Activated CD8-positive, alpha-beta T cell treated with anti-CD3 and anti-CD28 coated beads, Interleukin-2, amount 10 ng/mL, durations not matched to agents 7 days and 5 days (primary cell): ENCODE results near the gene GCH1. TPM values are rescaled to one million over a fixed set of nuclear protein-coding genes. Genes with fewer than 3 reads are reported as not detected.
A peak's percentile ranks its signal among the peaks of the same experiment; 100 is the strongest.

Source experiments
- ATAC-seq: fragments of 150-1000 bp; cut with Tn5 transposase; one replicate; pipeline ENCODE4 v1.10.0; 2021; ENCODE audit warnings: moderate library complexity
- CTCF ChIA-PET: fragments of 350-600 bp; sonication (Branson Sonifier 250); formaldehyde crosslinking; loops from one replicate; lab custom pipeline; 2021; ENCODE audit warnings: antibody characterized with exemption; lab: Charles Lee
- POLR2A ChIA-PET: fragments of 350-600 bp; sonication (Branson Sonifier 250); formaldehyde crosslinking; loops from one replicate; lab custom pipeline; 2021; ENCODE audit warnings: antibody characterized with exemption; lab: Charles Lee
- DNase-seq: peaks from one replicate; pipeline ENCODE4 v3.0.0-alpha.2; 2020
- H3K27ac Mint-ChIP-seq: one replicate; pipeline ENCODE4 v1.8.0; 2021; ENCODE audit warnings: mild to moderate bottlenecking, mixed read lengths
- H3K27me3 Mint-ChIP-seq: one replicate; pipeline ENCODE4 v1.8.0; 2021; ENCODE audit warnings: low read depth, mixed read lengths
- H3K36me3 Mint-ChIP-seq: one replicate; pipeline ENCODE4 v1.8.0; 2021; ENCODE audit warnings: low read depth, mixed read lengths
- H3K4me1 Mint-ChIP-seq: one replicate; pipeline ENCODE4 v1.8.0; 2021; ENCODE audit warnings: low read depth, mixed read lengths
- H3K4me3 Mint-ChIP-seq: one replicate; pipeline ENCODE4 v1.8.0; 2021; ENCODE audit warnings: mild to moderate bottlenecking, mixed read lengths
- H3K9me3 Mint-ChIP-seq: one replicate; pipeline ENCODE4 v1.8.0; 2022; ENCODE audit warnings: mixed read lengths; ENCODE audit not compliant: insufficient read depth
- total RNA-seq, 2 experiments: library from RNA; stranded (reverse); gene quantifications; one replicate each; pipeline ENCODE4 v1.2.3, GENCODE V29; 2021

The GCH1 gene
- total RNA-seq, 2 experiments from 2014 or later: 51.4 to 52.3 TPM

DNA sequence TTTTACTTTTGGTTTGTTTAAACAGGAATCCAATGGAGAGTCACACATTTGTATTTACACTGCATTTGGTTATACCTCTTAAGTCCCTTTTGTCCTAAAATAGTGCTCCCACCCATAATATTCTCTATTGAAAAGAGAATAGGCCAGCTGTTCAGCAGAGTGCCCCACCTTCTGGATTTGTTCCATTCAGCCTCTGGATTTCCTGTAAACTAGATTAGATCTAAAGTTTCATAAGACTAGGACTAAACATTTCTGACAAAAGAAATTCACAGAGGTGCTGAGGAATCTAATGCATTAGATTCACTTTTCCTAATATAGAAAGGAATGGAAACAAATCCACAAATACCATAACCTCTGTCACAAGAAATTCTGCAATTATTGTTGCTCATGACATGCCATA is 38.1 kb downstream of the GCH1 start:
- H3K36me3 Mint-ChIP-seq: peaks cover 14% of the 10 kb centered on the region
- ChIA-PET POLR2A (no interaction called here), CTCF (no interaction called here)
- no peak for ATAC-seq
- H3K27me3 Mint-ChIP-seq: no peaks in the 10 kb centered on the region
- no peaks in the 10 kb centered on the region for H3K9me3 Mint-ChIP-seq
- no peak for DNase-seq
- H3K27ac Mint-ChIP-seq: no peak overlapping the region
- H3K4me3 Mint-ChIP-seq: no peak overlapping the region
- peaks cover 11% of the 10 kb centered on the region for H3K4me1 Mint-ChIP-seq

DNA sequence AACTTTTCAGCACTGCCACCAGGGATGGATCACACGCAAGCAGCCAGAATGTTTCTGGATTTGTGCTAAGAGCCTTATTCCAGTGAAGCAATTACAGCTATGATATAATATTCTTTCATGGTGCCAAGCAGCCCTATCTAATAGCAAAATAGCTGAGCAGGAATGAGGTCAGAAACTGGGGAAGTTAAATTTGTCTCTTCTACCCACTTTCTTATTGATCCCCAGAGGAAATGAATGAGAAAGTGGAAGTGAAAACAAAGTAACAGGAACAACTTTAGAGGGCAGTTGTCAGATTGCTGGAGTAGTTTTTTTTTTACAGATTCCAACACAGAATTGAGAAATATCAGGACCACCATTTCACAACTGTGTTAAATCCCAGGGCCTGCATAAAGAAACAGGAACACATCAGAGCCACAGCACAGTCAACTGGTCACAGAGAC is 44.8 kb downstream of the GCH1 start:
- H3K9me3 Mint-ChIP-seq: no peaks in the 10 kb centered on the region
- no peak for DNase-seq
- ATAC-seq: no peak
- ChIA-PET CTCF (no interaction called here), POLR2A (no interaction called here)
- no peak overlapping the region for H3K27ac Mint-ChIP-seq
- H3K4me1 Mint-ChIP-seq: peaks cover 28% of the 10 kb centered on the region
- H3K36me3 Mint-ChIP-seq: peaks cover 35% of the 10 kb centered on the region
- no peak overlapping the region for H3K4me3 Mint-ChIP-seq
- H3K27me3 Mint-ChIP-seq: no peaks in the 10 kb centered on the region

DNA sequence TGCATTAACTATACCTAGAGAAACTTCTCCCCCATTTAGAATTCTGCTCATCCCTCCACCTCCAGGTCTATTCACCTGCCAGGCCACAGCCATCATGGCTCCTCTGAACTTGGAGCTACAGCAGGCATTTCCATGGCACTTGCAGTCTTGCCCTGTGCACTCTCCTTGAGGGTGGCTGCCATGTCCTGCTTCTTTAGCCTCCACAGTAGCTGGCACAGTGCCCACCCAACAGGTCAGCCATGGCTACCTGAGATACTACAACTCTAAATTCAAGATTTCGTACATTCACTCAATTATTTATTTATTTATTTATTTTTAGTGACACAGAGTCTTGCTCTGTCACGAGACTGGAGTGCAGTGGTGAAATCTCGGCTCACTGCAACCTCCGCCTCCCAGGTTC is 46.5 kb downstream of the GCH1 start:
- Mint-ChIP-seq H3K27ac (no peak overlapping the region), H3K4me3 (no peak overlapping the region), H3K36me3 (peaks cover 37% of the 10 kb centered on the region), H3K9me3 (no peaks in the 10 kb centered on the region), H3K4me1 (peaks cover 30% of the 10 kb centered on the region), H3K27me3 (no peaks in the 10 kb centered on the region)
- ChIA-PET CTCF (no interaction called here), POLR2A (interaction anchor here (0.6 kb wide), 1 partner anchor 1251 kb away, joined by 3 read pairs; no protein-coding TSS in a partner anchor)
- DNase-seq (no peak), ATAC-seq (no peak)

DNA sequence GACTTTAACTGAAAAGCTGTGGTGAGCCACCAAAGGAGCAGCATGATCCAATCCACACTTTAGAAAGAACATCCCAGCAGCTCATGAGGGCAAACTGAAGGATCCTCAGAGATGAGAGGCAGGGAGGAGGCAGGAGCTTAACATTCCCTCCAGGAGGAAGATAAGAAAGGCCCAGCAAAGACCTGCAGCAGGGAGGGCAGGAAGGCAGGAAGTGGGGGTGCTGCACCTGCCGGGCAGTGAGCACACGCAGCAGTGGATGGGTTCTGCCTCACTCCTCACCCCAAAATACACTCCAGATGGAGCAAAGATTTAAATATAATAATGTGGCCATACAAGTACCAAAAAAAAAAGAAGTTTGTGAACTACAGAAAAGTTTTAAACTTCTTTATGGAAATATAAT is 48.4 kb downstream of the GCH1 start:
- Mint-ChIP-seq H3K36me3 (peaks cover 36% of the 10 kb centered on the region), H3K27ac (peak overlapping the region; percentile 64), H3K27me3 (no peaks in the 10 kb centered on the region), H3K9me3 (no peaks in the 10 kb centered on the region), H3K4me1 (peaks cover 27% of the 10 kb centered on the region), H3K4me3 (no peak overlapping the region)
- ATAC-seq: peak; percentile 53
- ChIA-PET POLR2A (no interaction called here), CTCF (interaction anchor here (1.2 to 1.9 kb wide), 3 partner anchors 9 to 49 kb away, joined by 3 to 6 read pairs (median 3); partner anchors contain the start of gene GCH1)
- DNase-seq: no peak

DNA sequence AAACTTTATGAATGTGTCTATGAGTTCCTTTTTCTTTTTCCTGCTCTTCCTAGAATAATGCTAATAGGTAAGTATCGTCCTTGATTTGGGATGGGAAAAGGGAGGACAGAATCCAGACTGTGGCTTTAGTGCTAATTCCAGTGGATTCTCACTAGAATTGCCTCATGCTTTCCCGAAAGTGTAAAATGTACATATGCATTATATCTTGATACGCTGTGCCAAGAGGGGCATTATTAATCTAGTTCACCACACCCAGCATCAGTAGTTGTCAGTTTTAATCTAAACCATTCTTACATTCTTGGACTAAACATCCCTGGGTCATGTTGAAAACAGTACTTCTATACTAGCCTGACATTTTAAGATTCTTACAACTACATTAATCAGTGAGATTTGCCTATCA is 49.3 kb downstream of the GCH1 start:
- Mint-ChIP-seq H3K4me1 (peaks cover 20% of the 10 kb centered on the region), H3K4me3 (no peak overlapping the region), H3K27ac (no peak overlapping the region), H3K27me3 (no peaks in the 10 kb centered on the region), H3K36me3 (peaks cover 29% of the 10 kb centered on the region), H3K9me3 (no peaks in the 10 kb centered on the region)
- DNase-seq (no peak), ATAC-seq (no peak)
- POLR2A ChIA-PET: no interaction called here
- CTCF ChIA-PET: interaction anchor here (1.4 to 1.9 kb wide), 2 partner anchors 8 to 50 kb away, joined by 3 to 6 read pairs; partner anchors contain the start of gene GCH1

DNA sequence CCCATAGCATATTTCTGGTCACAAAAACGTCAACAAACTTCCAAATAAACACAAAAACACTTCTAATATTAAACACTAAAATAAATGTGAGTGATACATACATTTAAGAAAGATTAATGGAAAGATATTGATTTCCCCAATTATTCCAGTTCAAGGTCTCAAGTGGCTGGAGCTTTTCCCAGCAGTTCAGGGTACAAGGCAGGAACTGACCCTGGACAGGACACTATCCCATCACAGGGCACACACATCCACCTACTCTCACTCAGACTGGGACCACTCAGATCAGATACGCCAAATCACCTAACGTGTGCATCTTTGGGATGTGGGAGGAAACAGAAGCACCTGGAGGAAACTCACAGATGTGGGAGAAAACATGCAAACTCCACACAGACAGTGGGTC is 50.4 kb downstream of the GCH1 start:
- no peak for DNase-seq
- Mint-ChIP-seq H3K36me3 (peaks cover 23% of the 10 kb centered on the region), H3K27ac (no peak overlapping the region), H3K27me3 (no peaks in the 10 kb centered on the region), H3K9me3 (no peaks in the 10 kb centered on the region), H3K4me3 (no peak overlapping the region), H3K4me1 (peaks cover 11% of the 10 kb centered on the region)
- CTCF ChIA-PET: no interaction called here
- ATAC-seq: no peak
- POLR2A ChIA-PET: no interaction called here

DNA sequence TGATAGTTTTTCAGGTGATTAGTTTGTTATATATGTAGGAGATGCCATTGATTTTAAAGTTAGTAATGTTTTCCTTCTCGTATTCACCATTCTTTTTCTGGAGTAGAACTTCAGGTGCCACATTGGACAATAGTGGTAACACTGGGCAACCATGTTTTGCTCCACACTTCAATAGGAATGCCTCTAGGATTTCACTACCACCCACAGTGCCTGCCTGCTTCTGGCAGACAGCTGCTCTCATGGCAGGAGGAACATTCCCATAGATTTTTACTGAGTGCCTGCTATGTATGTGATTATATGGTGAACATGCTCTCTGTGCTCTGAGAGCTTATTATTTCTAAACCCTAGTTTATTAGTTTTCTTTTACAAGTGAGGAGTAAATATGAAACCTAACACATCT is 53.7 kb downstream of the GCH1 start:
- no peaks in the 10 kb centered on the region for H3K9me3 Mint-ChIP-seq
- ChIA-PET CTCF (interaction anchor here (0.6 kb wide), 1 partner anchor 32 kb away, joined by 3 read pairs; no protein-coding TSS in a partner anchor), POLR2A (no interaction called here)
- no peak overlapping the region for H3K4me3 Mint-ChIP-seq
- ATAC-seq (no peak), DNase-seq (no peak)
- H3K36me3 Mint-ChIP-seq: peaks cover 32% of the 10 kb centered on the region
- H3K27me3 Mint-ChIP-seq: no peaks in the 10 kb centered on the region
- H3K4me1 Mint-ChIP-seq: peaks cover 3% of the 10 kb centered on the region
- no peak overlapping the region for H3K27ac Mint-ChIP-seq

DNA sequence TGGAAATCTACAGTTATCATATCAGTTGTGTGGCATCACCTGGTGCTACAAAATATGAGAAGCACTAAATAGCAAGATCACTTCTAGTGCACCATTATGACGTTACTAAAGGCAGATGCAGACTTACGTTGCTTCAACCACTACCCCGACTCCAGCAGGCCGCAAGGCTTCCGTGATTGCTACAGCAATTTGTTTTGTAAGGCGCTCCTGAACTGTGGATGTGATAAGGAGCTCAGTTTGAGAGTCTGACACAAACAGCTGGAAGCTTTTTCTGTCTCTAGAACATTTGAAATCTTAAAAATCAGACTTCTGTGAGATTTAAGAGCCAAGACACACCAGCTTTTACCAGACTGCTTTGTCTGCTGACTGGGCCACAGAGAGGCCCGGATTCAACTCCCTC is 57.0 kb downstream of the GCH1 start:
- CTCF ChIA-PET: interaction anchor here (1.0 to 1.1 kb wide), 2 partner anchors 8 to 20 kb away, joined by 3 read pairs; no protein-coding TSS in a partner anchor
- Mint-ChIP-seq H3K27ac (no peak overlapping the region), H3K4me3 (no peak overlapping the region), H3K9me3 (no peaks in the 10 kb centered on the region), H3K36me3 (peaks cover 35% of the 10 kb centered on the region), H3K4me1 (no peaks in the 10 kb centered on the region), H3K27me3 (no peaks in the 10 kb centered on the region)
- POLR2A ChIA-PET: no interaction called here
- DNase-seq: no peak
- no peak for ATAC-seq

DNA sequence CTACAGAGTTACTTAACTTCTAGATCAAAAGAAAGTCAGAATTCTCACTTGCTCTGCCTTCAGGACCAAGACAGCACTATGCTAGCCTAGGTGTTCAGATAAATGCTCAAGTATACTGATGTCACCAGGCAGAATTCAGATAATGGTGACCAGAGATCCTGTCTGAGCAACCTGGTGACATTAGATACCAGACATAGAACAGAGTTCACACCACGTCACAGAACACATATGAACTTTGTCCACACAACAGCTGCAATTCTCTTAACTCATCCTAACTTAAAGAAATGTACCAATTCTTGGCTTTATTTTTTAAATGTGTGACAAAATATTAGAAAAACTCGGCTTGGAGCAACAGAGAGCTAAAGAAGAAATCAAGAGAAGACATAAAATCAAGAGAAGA is 58.1 kb downstream of the GCH1 start:
- CTCF ChIA-PET: interaction anchor here (0.6 to 1.0 kb wide), 2 partner anchors 10 to 182 kb away, joined by 3 read pairs; no protein-coding TSS in a partner anchor

DNA sequence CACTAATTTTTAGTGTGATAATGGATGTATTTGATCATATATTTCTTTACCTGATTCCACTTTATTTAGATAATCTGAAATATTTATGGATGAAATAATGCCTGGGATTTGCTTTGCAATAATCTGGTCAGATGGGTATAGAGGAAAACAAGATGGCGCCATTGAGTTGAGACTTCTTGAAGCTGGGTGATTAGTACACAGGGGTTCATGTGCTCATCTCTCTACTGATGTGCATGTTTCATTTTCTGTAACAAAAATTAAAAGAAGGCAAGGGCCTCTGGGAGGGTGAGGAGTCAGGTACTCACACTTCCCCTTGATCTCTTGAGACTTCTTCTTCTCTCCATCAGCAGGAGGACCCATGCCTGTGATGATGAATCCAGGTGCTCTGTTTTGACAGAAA is 61.8 kb downstream of the GCH1 start:
- CTCF ChIA-PET: interaction anchor here (1.1 to 1.5 kb wide), 2 partner anchors 41 to 61 kb away, joined by 3 to 5 read pairs; no protein-coding TSS in a partner anchor

More for the DNA sequence above, 58.1 kb downstream of the GCH1 start:
- Mint-ChIP-seq H3K9me3 (no peaks in the 10 kb centered on the region), H3K27ac (no peak overlapping the region), H3K4me3 (no peak overlapping the region), H3K36me3 (peaks cover 44% of the 10 kb centered on the region), H3K27me3 (no peaks in the 10 kb centered on the region), H3K4me1 (no peaks in the 10 kb centered on the region)
- POLR2A ChIA-PET: no interaction called here
- no peak for DNase-seq
- ATAC-seq: no peak

DNA sequence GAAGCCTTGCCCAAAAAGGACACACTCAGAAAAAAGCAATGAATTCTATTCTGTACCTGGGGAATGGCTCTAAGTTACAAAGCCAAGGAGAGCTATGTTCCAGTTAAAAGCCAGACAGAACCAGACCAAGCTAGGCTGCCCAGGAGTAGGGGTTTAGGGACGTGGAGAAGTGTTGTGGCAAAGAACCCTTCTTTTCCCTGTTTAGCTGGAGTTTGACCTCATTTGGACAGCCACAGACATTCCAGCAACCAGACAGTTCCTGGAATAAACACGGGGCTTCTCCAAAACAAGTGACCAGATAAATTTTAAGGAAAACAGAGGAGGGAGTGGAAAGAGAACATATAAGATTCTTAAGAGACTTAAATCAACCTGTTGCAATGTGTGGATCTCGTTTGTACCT is 62.3 kb downstream of the GCH1 start:
- peaks cover 46% of the 10 kb centered on the region for H3K36me3 Mint-ChIP-seq
- no peak overlapping the region for H3K4me3 Mint-ChIP-seq
- CTCF ChIA-PET: interaction anchor here (1.5 kb wide), 1 partner anchor 42 kb away, joined by 5 read pairs; no protein-coding TSS in a partner anchor
- no peaks in the 10 kb centered on the region for H3K4me1 Mint-ChIP-seq
- no peaks in the 10 kb centered on the region for H3K9me3 Mint-ChIP-seq
- no peaks in the 10 kb centered on the region for H3K27me3 Mint-ChIP-seq
- DNase-seq: no peak
- POLR2A ChIA-PET: no interaction called here
- H3K27ac Mint-ChIP-seq: no peak overlapping the region
- no peak for ATAC-seq

More for the DNA sequence above, 61.8 kb downstream of the GCH1 start:
- no peaks in the 10 kb centered on the region for H3K4me1 Mint-ChIP-seq
- ATAC-seq: no peak
- H3K4me3 Mint-ChIP-seq: no peak overlapping the region
- no peak for DNase-seq
- H3K27me3 Mint-ChIP-seq: no peaks in the 10 kb centered on the region
- no peaks in the 10 kb centered on the region for H3K9me3 Mint-ChIP-seq
- no peak overlapping the region for H3K27ac Mint-ChIP-seq
- H3K36me3 Mint-ChIP-seq: peaks cover 50% of the 10 kb centered on the region
- POLR2A ChIA-PET: no interaction called here

DNA sequence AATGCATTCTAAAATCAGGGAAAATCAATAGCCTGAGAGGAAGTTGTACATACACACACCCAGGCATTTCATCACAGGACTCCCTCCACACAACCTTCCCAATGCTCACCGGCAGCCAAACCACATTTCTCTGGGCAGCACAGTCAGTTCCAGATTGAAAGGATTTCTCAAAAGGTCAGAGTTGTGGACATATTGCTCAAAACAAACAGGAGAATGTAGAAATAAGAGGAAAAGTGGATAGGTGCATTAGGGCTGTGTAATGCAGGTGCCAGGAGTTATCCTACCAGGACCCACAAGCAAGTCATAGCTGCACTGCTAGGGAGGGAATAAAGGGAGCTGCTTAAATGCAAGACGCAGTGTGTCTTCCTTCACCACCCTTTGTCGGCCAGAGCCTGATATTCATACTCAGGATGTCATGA is 62.9 kb downstream of the GCH1 start:
- H3K27ac Mint-ChIP-seq: no peak overlapping the region
- H3K36me3 Mint-ChIP-seq: peaks cover 45% of the 10 kb centered on the region
- H3K4me3 Mint-ChIP-seq: no peak overlapping the region
- POLR2A ChIA-PET: no interaction called here
- CTCF ChIA-PET: interaction anchor here (1.5 kb wide), 1 partner anchor 42 kb away, joined by 5 read pairs; no protein-coding TSS in a partner anchor
- ATAC-seq: no peak
- no peaks in the 10 kb centered on the region for H3K9me3 Mint-ChIP-seq
- H3K4me1 Mint-ChIP-seq: no peaks in the 10 kb centered on the region
- H3K27me3 Mint-ChIP-seq: no peaks in the 10 kb centered on the region
- DNase-seq: no peak
